Measurements from ENCODE around the gene KIAA0232.

KIAA0232 gene

GRCh38 chr4:6893449-6894085, 111.0 kb downstream of the KIAA0232 start:
- no peak for ATAC-seq
- TF ChIP-seq CREB5 (CRISPR knock-in tag; IDR thresholded peaks at IDR 0.05; ENCODE audit: low read depth) (no peak), PPARA (CRISPR knock-in tag; IDR thresholded peaks at IDR 0.05; ENCODE audit: borderline replicate concordance) (no peak), CSRNP3 (CRISPR knock-in tag; IDR thresholded peaks at IDR 0.05) (no peak), TSHZ2 (CRISPR knock-in tag; IDR thresholded peaks at IDR 0.05) (no peak), ISL1 (CRISPR knock-in tag; IDR thresholded peaks at IDR 0.05) (no peak), CSDC2 (CRISPR knock-in tag; IDR thresholded peaks at IDR 0.05) (no peak), ZFP30 (CRISPR knock-in tag; IDR thresholded peaks at IDR 0.05) (no peak), ZNF8 (CRISPR knock-in tag; IDR thresholded peaks at IDR 0.05) (no peak), BACH2 (CRISPR knock-in tag; IDR thresholded peaks at IDR 0.05; ENCODE audit: borderline replicate concordance) (no peak), GLIS3 (CRISPR knock-in tag; IDR thresholded peaks at IDR 0.05) (no peak), ARNTL (CRISPR knock-in tag; IDR thresholded peaks at IDR 0.05; ENCODE audit: borderline replicate concordance, low read depth) (no peak), ZC3H10 (CRISPR knock-in tag; IDR thresholded peaks at IDR 0.05) (no peak), SNAI2 (CRISPR knock-in tag; IDR thresholded peaks at IDR 0.05) (no peak), ESRRG (CRISPR knock-in tag; IDR thresholded peaks at IDR 0.05) (no peak)

GRCh38 chr4:6894086-6894478, 111.6 kb downstream of the KIAA0232 start:
- TF ChIP-seq ARNTL (CRISPR knock-in tag; IDR thresholded peaks at IDR 0.05; ENCODE audit: borderline replicate concordance, low read depth), result no peak
- no peak for TF ChIP-seq PATZ1 (CRISPR knock-in tag; IDR thresholded peaks at IDR 0.05; ENCODE audit: borderline replicate concordance)
- TF ChIP-seq ZFP30 (CRISPR knock-in tag; IDR thresholded peaks at IDR 0.05), result no peak
- TF ChIP-seq ZNF8 (CRISPR knock-in tag; IDR thresholded peaks at IDR 0.05), result no peak
- no peak for TF ChIP-seq GLIS3 (CRISPR knock-in tag; IDR thresholded peaks at IDR 0.05)
- no peak for TF ChIP-seq BACH2 (CRISPR knock-in tag; IDR thresholded peaks at IDR 0.05; ENCODE audit: borderline replicate concordance)
- TF ChIP-seq CREB5 (CRISPR knock-in tag; IDR thresholded peaks at IDR 0.05; ENCODE audit: low read depth), result no peak
- TF ChIP-seq CSDC2 (CRISPR knock-in tag; IDR thresholded peaks at IDR 0.05), result no peak
- no peak for ATAC-seq

- TF ChIP-seq ESRRG (CRISPR knock-in tag; IDR thresholded peaks at IDR 0.05) (no peak), ZFP30 (CRISPR knock-in tag; IDR thresholded peaks at IDR 0.05) (no peak), TOX (CRISPR knock-in tag; IDR thresholded peaks at IDR 0.05; ENCODE audit: borderline replicate concordance) (no peak), ZC3H10 (CRISPR knock-in tag; IDR thresholded peaks at IDR 0.05) (no peak), ZNF70 (CRISPR knock-in tag; IDR thresholded peaks at IDR 0.05) (no peak), ZNF8 (CRISPR knock-in tag; IDR thresholded peaks at IDR 0.05) (no peak), PATZ1 (CRISPR knock-in tag; IDR thresholded peaks at IDR 0.05; ENCODE audit: borderline replicate concordance) (no peak), ISL1 (CRISPR knock-in tag; IDR thresholded peaks at IDR 0.05) (no peak), OSR1 (CRISPR knock-in tag; IDR thresholded peaks at IDR 0.05) (no peak), BACH2 (CRISPR knock-in tag; IDR thresholded peaks at IDR 0.05; ENCODE audit: borderline replicate concordance) (no peak), GLIS3 (CRISPR knock-in tag; IDR thresholded peaks at IDR 0.05) (no peak)
- ATAC-seq, result no peak
Measured at GRCh38 chr4:6894528-6895498, 112.3 kb downstream of the KIAA0232 start.

All from SK-N-SH treated with all-trans-retinoic acid at 6 μM for 48 hours (cell line).